ENCODE results near the gene CYFIP2. TPM values are rescaled to one million over a fixed set of nuclear protein-coding genes. Genes with fewer than 3 reads are reported as not detected.

The CYFIP2 gene
- total and polyA plus RNA-seq, 7 experiments from 2014 or later = 386 to 755 (median 431) TPM

DNA sequence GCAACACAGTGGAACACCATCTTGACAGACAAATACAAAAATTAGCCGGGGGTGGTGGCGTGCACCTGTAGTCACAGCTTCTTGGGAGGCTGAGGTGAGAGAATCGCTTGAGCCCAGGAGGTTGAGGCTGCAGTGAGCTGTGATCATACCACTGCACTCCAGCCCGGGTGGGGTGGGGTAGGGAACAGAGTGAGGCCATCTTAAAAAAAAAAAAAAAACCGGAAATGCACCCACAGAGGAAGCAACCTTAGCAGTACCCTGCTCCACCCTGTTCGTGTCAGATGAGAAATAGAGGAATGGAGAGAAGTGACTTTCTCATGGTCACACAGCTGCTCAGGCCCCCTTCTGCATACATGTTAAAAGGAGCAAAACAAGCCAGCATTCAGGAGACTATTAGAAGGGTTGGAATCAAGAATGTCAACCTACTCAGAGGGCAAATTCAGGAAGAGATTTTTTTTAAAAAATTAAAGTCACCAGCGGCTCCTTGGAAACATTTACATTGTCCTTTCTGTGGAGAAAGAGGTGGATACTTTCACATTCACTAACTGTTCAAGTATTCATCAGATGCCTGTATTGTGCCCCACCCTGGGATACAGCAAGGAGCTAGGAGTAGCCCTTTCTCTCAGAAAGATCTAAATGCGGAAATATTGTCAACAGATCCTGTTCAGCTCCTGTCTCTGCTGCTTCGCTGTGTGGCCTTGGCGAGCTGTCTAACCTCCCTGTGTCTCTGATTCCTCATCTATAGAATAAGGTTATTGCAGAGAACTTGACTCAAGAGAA is 41.0 kb downstream of the CYFIP2 start:
- H3K36me3 ChIP-seq (ENCODE audit: control insufficient read depth in 2 of 3, insufficient read depth in 3 of 3, low read length in 3 of 3) = peaks cover 7 to 61% (median 10%) of the 10 kb centered on the region in 3 experiments
- intact Hi-C loops (cut with micrococcal nuclease) = loop anchor here in 1 of 2 donors (10.0 kb wide), 1 partner anchor 392 kb away; no protein-coding TSS in a partner anchor
- DNase-seq = peak in 7 of 9 donors; percentile 37 to 62 (median 48)
- H3K9me3 Mint-ChIP-seq = peaks cover 0 to 1% (median 0%) of the 10 kb centered on the region in 11 donors
- peak overlapping the region; percentile 21 for H3K4me3 ChIP-seq (ENCODE audit: low read length)
- H3K9me3 ChIP-seq (ENCODE audit: control insufficient read depth in 2 of 3, low read length in 3 of 3) = no peaks in the 10 kb centered on the region
- ATAC-seq = peak; percentile 69
- ChIA-PET CTCF (interaction anchor here (0.6 to 4.4 kb wide), 10 partner anchors 10 to 158 kb away, joined by 3 to 28 read pairs (median 4); no protein-coding TSS in a partner anchor), POLR2A (interaction anchor here (0.5 to 5.8 kb wide), 22 partner anchors 11 to 164 kb away, joined by 3 to 59 read pairs (median 6); partner anchors contain the start of genes CYFIP2, ITK and MED7)
- H3K4me3 Mint-ChIP-seq = peak overlapping the region; percentile 71 to 89 (median 82)
- H3K27me3 ChIP-seq (ENCODE audit: control insufficient read depth in 2 of 2, insufficient read depth in 2 of 2, low read length in 2 of 2) = no peaks in the 10 kb centered on the region
- peak overlapping the region; percentile 83 to 97 (median 94) for H3K27ac Mint-ChIP-seq
- H3K4me1 ChIP-seq (ENCODE audit: control insufficient read depth in 2 of 2, insufficient read depth in 2 of 2, low read length in 2 of 2) = peaks cover 61 to 71% of the 10 kb centered on the region in 2 donors
- peak overlapping the region; percentile 62 for H3K27ac ChIP-seq (ENCODE audit: low read depth, low read length)
- no peaks in the 10 kb centered on the region for H3K27me3 Mint-ChIP-seq
- H3K36me3 Mint-ChIP-seq = peaks cover 13 to 65% (median 42%) of the 10 kb centered on the region in 5 donors
- peaks cover 51 to 95% (median 81%) of the 10 kb centered on the region in 7 donors for H3K4me1 Mint-ChIP-seq

DNA sequence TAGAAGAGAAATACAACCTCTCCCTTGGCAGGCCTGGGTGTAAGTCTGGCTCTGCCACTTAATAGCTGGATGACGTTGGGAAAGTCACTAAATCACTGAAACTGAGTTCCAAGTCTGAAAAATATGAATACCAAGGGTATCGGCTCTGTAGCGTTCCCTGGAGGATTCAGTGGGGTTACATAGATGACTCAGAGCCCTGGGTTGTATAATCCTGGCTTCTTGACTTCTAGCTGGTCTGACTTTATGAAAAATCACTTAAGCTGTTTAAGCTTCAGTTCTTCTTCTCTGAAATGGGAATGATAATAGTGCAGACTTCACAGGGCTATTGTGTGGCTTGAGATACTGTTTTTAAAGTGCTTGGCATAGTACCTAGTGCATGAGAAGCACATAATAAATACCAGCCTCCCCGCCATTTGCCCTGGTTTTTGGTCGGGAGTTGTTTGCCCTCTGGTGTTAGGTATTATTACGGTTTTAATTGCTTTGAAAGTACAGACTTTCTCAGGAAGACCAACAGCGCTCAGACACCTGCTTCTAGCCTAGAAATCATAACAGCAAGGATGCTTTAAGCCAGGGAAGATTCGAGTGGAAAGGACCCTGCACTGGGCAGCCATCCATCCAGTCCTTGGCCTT is 43.0 kb downstream of the CYFIP2 start:
- peaks cover 50 to 91% (median 78%) of the 10 kb centered on the region in 7 donors for H3K4me1 Mint-ChIP-seq

DNA sequence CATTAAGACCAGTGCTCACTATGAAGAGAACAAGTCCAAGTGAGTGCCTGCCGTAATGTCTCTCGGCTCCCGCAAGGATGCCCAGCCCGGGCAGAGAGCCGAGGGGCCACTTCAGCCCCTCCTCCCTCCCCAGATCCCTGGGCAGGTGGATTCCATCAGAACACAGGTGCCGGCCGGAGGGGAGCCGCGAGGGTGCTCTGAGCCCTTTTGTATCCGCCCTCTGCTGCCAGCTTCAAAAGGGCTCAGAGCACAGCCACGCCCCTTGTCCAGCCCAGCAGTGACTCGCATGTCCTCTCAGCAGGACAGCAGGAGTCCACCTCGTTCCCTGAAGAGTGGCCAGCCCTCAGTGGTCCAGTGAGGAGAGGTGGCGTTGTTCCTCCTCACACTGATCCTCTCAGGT is 43.9 kb downstream of the CYFIP2 start:
- H3K4me1 Mint-ChIP-seq = peaks cover 44 to 86% (median 69%) of the 10 kb centered on the region in 7 donors
- Histone ChIP-seq H3K4me3 (ENCODE audit: low read length) (no peak overlapping the region), H3K9me3 (ENCODE audit: control insufficient read depth in 2 of 3, low read length in 3 of 3) (no peaks in the 10 kb centered on the region), H3K36me3 (ENCODE audit: control insufficient read depth in 2 of 3, insufficient read depth in 3 of 3, low read length in 3 of 3) (peaks cover 10 to 66% (median 15%) of the 10 kb centered on the region in 3 experiments), H3K27me3 (ENCODE audit: control insufficient read depth in 2 of 2, insufficient read depth in 2 of 2, low read length in 2 of 2) (no peaks in the 10 kb centered on the region), H3K27ac (ENCODE audit: low read depth, low read length) (peak overlapping the region; percentile 62), H3K4me1 (ENCODE audit: control insufficient read depth in 2 of 2, insufficient read depth in 2 of 2, low read length in 2 of 2) (peaks cover 43 to 63% of the 10 kb centered on the region in 2 donors)
- ChIA-PET CTCF (interaction anchor here (0.8 to 4.4 kb wide), 3 partner anchors 36 to 161 kb away, joined by 3 to 28 read pairs (median 10); no protein-coding TSS in a partner anchor), POLR2A (interaction anchor here (0.9 to 1.4 kb wide), 4 partner anchors 38 to 167 kb away, joined by 3 to 5 read pairs (median 4); partner anchors contain the start of gene MED7)
- H3K27ac Mint-ChIP-seq = peak overlapping the region in 7 of 9 donors; percentile 5 to 97 (median 86)
- no peaks in the 10 kb centered on the region for H3K27me3 Mint-ChIP-seq
- peaks cover 8 to 69% (median 50%) of the 10 kb centered on the region in 5 donors for H3K36me3 Mint-ChIP-seq
- DNase-seq = no peak
- no peak overlapping the region for H3K4me3 Mint-ChIP-seq
- H3K9me3 Mint-ChIP-seq = peaks cover 0 to 1% (median 0%) of the 10 kb centered on the region in 11 donors
- intact Hi-C loops (cut with micrococcal nuclease) = loop anchor here (5.0 to 10.0 kb wide), 3 partner anchors 82 to 417 kb away; no protein-coding TSS in a partner anchor
- ATAC-seq = no peak

More for the DNA sequence above, 43.0 kb downstream of the CYFIP2 start:
- POLR2A ChIA-PET = interaction anchor here (0.6 to 4.7 kb wide), 8 partner anchors 21 to 160 kb away, joined by 3 to 59 read pairs (median 5); partner anchors contain the start of gene CYFIP2
- Mint-ChIP-seq H3K27me3 (no peaks in the 10 kb centered on the region), H3K27ac (peak overlapping the region; percentile 78 to 97 (median 94)), H3K4me3 (peak overlapping the region in 8 of 10 donors; percentile 20 to 80 (median 41)), H3K9me3 (peaks cover 0 to 1% (median 0%) of the 10 kb centered on the region in 11 donors), H3K36me3 (peaks cover 8 to 62% (median 43%) of the 10 kb centered on the region in 5 donors)
- H3K9me3 ChIP-seq (ENCODE audit: control insufficient read depth in 2 of 3, low read length in 3 of 3) = no peaks in the 10 kb centered on the region
- DNase-seq = peak in 7 of 9 donors; percentile 26 to 61 (median 46)
- H3K4me1 ChIP-seq (ENCODE audit: control insufficient read depth in 2 of 2, insufficient read depth in 2 of 2, low read length in 2 of 2) = peaks cover 52 to 71% of the 10 kb centered on the region in 2 donors
- no peak for ATAC-seq
- CTCF ChIA-PET = interaction anchor here (0.8 to 4.4 kb wide), 8 partner anchors 35 to 160 kb away, joined by 3 to 28 read pairs (median 4); no protein-coding TSS in a partner anchor
- intact Hi-C loops (cut with micrococcal nuclease) = loop anchor here in 1 of 2 donors (10.0 kb wide), 1 partner anchor 394 kb away; no protein-coding TSS in a partner anchor
- no peak overlapping the region for H3K4me3 ChIP-seq (ENCODE audit: low read length)
- no peaks in the 10 kb centered on the region for H3K27me3 ChIP-seq (ENCODE audit: control insufficient read depth in 2 of 2, insufficient read depth in 2 of 2, low read length in 2 of 2)
- peak overlapping the region; percentile 62 for H3K27ac ChIP-seq (ENCODE audit: low read depth, low read length)
- H3K36me3 ChIP-seq (ENCODE audit: control insufficient read depth in 2 of 3, insufficient read depth in 3 of 3, low read length in 3 of 3) = peaks cover 7 to 57% (median 9%) of the 10 kb centered on the region in 3 experiments

DNA sequence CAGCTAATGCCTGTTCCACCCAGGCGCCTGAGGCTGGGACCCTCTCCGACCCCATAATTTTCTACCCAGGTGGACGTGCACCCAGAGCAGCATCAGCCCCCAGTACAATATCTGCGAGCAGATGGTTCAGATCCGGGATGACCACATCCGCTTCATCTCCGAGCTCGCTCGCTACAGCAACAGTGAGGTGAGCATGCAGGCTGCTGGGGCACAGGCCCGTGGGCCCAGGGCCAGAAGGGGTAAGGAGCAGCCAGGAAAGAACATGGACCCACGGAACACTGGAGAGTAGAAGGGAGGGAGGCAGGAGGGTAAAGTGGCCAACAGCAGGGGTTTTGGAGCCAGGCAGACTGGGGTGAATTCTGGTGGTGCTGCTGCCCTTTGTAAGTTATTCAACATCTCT is 45.7 kb downstream of the CYFIP2 start:
- Mint-ChIP-seq H3K36me3 (peaks cover 0 to 63% (median 45%) of the 10 kb centered on the region in 5 donors), H3K27ac (peak overlapping the region; percentile 65 to 94 (median 84)), H3K4me3 (peak overlapping the region in 1 of 10 donors; percentile 11), H3K27me3 (no peaks in the 10 kb centered on the region), H3K4me1 (peaks cover 27 to 68% (median 51%) of the 10 kb centered on the region in 7 donors), H3K9me3 (peaks cover 0 to 1% (median 0%) of the 10 kb centered on the region in 11 donors)
- H3K36me3 ChIP-seq (ENCODE audit: control insufficient read depth in 2 of 3, insufficient read depth in 3 of 3, low read length in 3 of 3) = peaks cover 19 to 75% (median 22%) of the 10 kb centered on the region in 3 experiments
- no peak for DNase-seq
- ChIA-PET POLR2A (interaction anchor here (0.7 to 0.9 kb wide), 3 partner anchors 40 to 168 kb away, joined by 3 to 4 read pairs (median 3); partner anchors contain the start of gene MED7), CTCF (interaction anchor here (0.6 to 1.4 kb wide), 3 partner anchors 15 to 166 kb away, joined by 3 read pairs; no protein-coding TSS in a partner anchor)
- H3K27me3 ChIP-seq (ENCODE audit: control insufficient read depth in 2 of 2, insufficient read depth in 2 of 2, low read length in 2 of 2) = no peaks in the 10 kb centered on the region
- H3K9me3 ChIP-seq (ENCODE audit: control insufficient read depth in 2 of 3, low read length in 3 of 3) = no peaks in the 10 kb centered on the region
- ATAC-seq = no peak
- H3K4me1 ChIP-seq (ENCODE audit: control insufficient read depth in 2 of 2, insufficient read depth in 2 of 2, low read length in 2 of 2) = peaks cover 31 to 45% of the 10 kb centered on the region in 2 donors
- H3K4me3 ChIP-seq (ENCODE audit: low read length) = no peak overlapping the region
- H3K27ac ChIP-seq (ENCODE audit: low read depth, low read length) = peak overlapping the region; percentile 46
- intact Hi-C loops (cut with micrococcal nuclease) = loop anchor here (5.0 kb wide), 2 partner anchors 84 to 419 kb away; no protein-coding TSS in a partner anchor

DNA sequence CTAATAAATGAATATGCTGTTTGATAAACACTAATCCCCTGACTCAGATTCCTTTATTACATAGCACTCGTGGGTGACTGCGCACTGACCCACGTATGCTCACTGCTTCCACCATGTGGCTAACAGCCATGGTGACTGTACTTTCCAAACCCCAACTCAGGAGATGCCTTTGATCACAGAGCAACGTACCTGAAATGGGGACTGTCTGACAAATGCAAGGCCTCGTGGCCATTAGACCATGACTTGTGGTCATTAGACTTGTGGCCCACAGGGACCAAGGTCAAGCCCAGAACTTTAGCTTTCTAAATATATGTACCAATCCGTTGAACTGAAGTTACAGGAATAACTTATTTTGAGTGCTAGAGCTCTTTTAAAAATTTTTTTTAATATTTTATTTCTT is 46.6 kb downstream of the CYFIP2 start:
- peaks cover 0 to 1% (median 0%) of the 10 kb centered on the region in 11 donors for H3K9me3 Mint-ChIP-seq

More for the DNA sequence above, 46.6 kb downstream of the CYFIP2 start:
- peaks cover 27 to 84% (median 28%) of the 10 kb centered on the region in 3 experiments for H3K36me3 ChIP-seq (ENCODE audit: control insufficient read depth in 2 of 3, insufficient read depth in 3 of 3, low read length in 3 of 3)
- POLR2A ChIA-PET = interaction anchor here (0.8 to 1.6 kb wide), 7 partner anchors 9 to 170 kb away, joined by 3 to 9 read pairs (median 4); partner anchors contain the start of gene MED7
- no peaks in the 10 kb centered on the region for H3K27me3 ChIP-seq (ENCODE audit: control insufficient read depth in 2 of 2, insufficient read depth in 2 of 2, low read length in 2 of 2)
- no peaks in the 10 kb centered on the region for H3K9me3 ChIP-seq (ENCODE audit: control insufficient read depth in 2 of 3, low read length in 3 of 3)
- intact Hi-C loops (cut with micrococcal nuclease) = loop anchor here (1.0 to 5.0 kb wide), 7 partner anchors 8 to 420 kb away; no protein-coding TSS in a partner anchor
- Mint-ChIP-seq H3K4me1 (peaks cover 18 to 59% (median 42%) of the 10 kb centered on the region in 7 donors), H3K36me3 (peaks cover 3 to 71% (median 42%) of the 10 kb centered on the region in 5 donors), H3K27ac (peak overlapping the region; percentile 50 to 94 (median 86)), H3K27me3 (no peaks in the 10 kb centered on the region), H3K4me3 (peak overlapping the region in 2 of 10 donors; percentile 35)
- H3K27ac ChIP-seq (ENCODE audit: low read depth, low read length) = peak overlapping the region; percentile 39
- no peak overlapping the region for H3K4me3 ChIP-seq (ENCODE audit: low read length)
- CTCF ChIA-PET = interaction anchor here (0.6 to 4.9 kb wide), 15 partner anchors 9 to 170 kb away, joined by 3 to 26 read pairs (median 4); partner anchors contain the start of gene MED7
- peak in 8 of 9 donors; percentile 51 to 71 (median 65) for DNase-seq
- H3K4me1 ChIP-seq (ENCODE audit: control insufficient read depth in 2 of 2, insufficient read depth in 2 of 2, low read length in 2 of 2) = peaks cover 22 to 36% of the 10 kb centered on the region in 2 donors
- peak; percentile 96 for ATAC-seq
